ENCODE results near the gene NCOA5. TPM values are rescaled to one million over a fixed set of nuclear protein-coding genes. Genes with fewer than 3 reads are reported as not detected.

NCOA5 gene
- total and polyA plus RNA-seq, 9 of the 15 experiments (the other 6 are each of a cell fraction or from before 2014, with no cell fraction given): 3.9 to 22.8 (median 13.8) TPM

- no peak for ATAC-seq
- POLR2A ChIA-PET: interaction anchor here (0.6 to 3.4 kb wide), 5 partner anchors 8 to 1430 kb away, joined by 3 to 18 read pairs (median 3); no protein-coding TSS in a partner anchor
- peaks cover 32% of the 10 kb centered on the region; the same call in 2 of the 3 replicates for H3K36me3 ChIP-seq (ENCODE audit: control insufficient read depth, insufficient read depth, low read length)
Measured at GRCh38 chr20:46076806-46077205, 13.0 kb downstream of the NCOA5 start.

GRCh38 chr20:46074006-46074405 is 15.8 kb downstream of the NCOA5 start:
- Histone ChIP-seq H4K20me1 (replicated peaks; ENCODE audit: control insufficient read depth, insufficient read depth, low read length) (no peaks in the 10 kb centered on the region), H3K9ac (ENCODE audit: insufficient read depth in 1 of 2, low read depth in 2 of 2, low read length in 2 of 2) (no peak overlapping the region), H3K27me3 (ENCODE audit: control insufficient read depth in 2 of 2, insufficient read depth in 2 of 2, low read length in 2 of 2) (no peaks in the 10 kb centered on the region), H3K4me2 (ENCODE audit: insufficient read depth, low read length) (no peak overlapping the region), H2AFZ (ENCODE audit: low read depth, low read length) (no peak overlapping the region), H3K9me1 (ENCODE audit: control insufficient read depth, insufficient read depth, low read length) (peaks cover 4% of the 10 kb centered on the region), H3K27ac (ENCODE audit: extremely low read depth, low read depth, low read length) (no peak overlapping the region), H3K4me1 (replicated peaks in 1 of 2; ENCODE audit: control insufficient read depth in 2 of 2, insufficient read depth in 2 of 2, low read length in 2 of 2) (no peaks in the 10 kb centered on the region), H3K79me2 (ENCODE audit: control insufficient read depth, insufficient read depth, low read length) (0 out of 3 replicates have a peak, but pooled peaks cover under 1% of the 10 kb centered on the region), H3K9me3 (replicated peaks; ENCODE audit: control insufficient read depth, insufficient read depth, low read depth, low read length) (no peaks in the 10 kb centered on the region), H3K4me3 (no peak overlapping the region), H3K36me3 (ENCODE audit: control insufficient read depth, insufficient read depth, low read length) (peaks cover 38% of the 10 kb centered on the region; the same call in 2 of the 3 replicates)
- WGBS (ENCODE audit: insufficient coverage, low coverage, missing lambda C conversion rate): 47% methylated on average over 3 of the region's 3 CpGs
- BruUV-seq (replicated peaks): no TSS peak
- intact Hi-C loops (cut with micrococcal nuclease) (no loop called here), in situ Hi-C loops (cut with MboI) (no loop called here)
- FAIRE-seq (no peak), DNase-seq (ENCODE audit: extremely low read depth in 1 of 4, low spot score in 3 of 4) (no peak), ATAC-seq (no peak)
- POLR2A ChIA-PET: interaction anchor here (0.8 kb wide), 1 partner anchor 21 kb away, joined by 3 read pairs; no protein-coding TSS in a partner anchor
- CTCF ChIA-PET (ENCODE audit: low intra/inter-chr PET ratio): no interaction called here
- TF ChIP-seq TCF3 (CRISPR knock-in tag; IDR thresholded peaks at IDR 0.05) (no peak), SREBF2 (CRISPR knock-in tag; IDR thresholded peaks at IDR 0.05) (no peak), ZFP1 (CRISPR knock-in tag; IDR thresholded peaks at IDR 0.05) (no peak), MAFF (IDR thresholded peaks at IDR 0.05; ENCODE audit: low read length) (no peak), ZFX (CRISPR knock-in tag; IDR thresholded peaks at IDR 0.05) (no peak)

More at GRCh38 chr20:46076806-46077205, 13.0 kb downstream of the NCOA5 start:
- H3K27ac ChIP-seq (ENCODE audit: extremely low read depth, low read depth, low read length): no peak overlapping the region
- H3K27me3 ChIP-seq (ENCODE audit: control insufficient read depth in 2 of 2, insufficient read depth in 2 of 2, low read length in 2 of 2): no peaks in the 10 kb centered on the region
- H3K79me2 ChIP-seq (ENCODE audit: control insufficient read depth, insufficient read depth, low read length): peaks cover 19% of the 10 kb centered on the region
- peaks cover 4% of the 10 kb centered on the region for H3K9me1 ChIP-seq (ENCODE audit: control insufficient read depth, insufficient read depth, low read length)
- DNase-seq (ENCODE audit: extremely low read depth in 1 of 4, low spot score in 3 of 4) (no peak), FAIRE-seq (no peak)
- no peaks in the 10 kb centered on the region for H3K9me3 ChIP-seq (replicated peaks; ENCODE audit: control insufficient read depth, insufficient read depth, low read depth, low read length)
- no peaks in the 10 kb centered on the region for H4K20me1 ChIP-seq (replicated peaks; ENCODE audit: control insufficient read depth, insufficient read depth, low read length)
- CTCF ChIA-PET (ENCODE audit: low intra/inter-chr PET ratio): no interaction called here
- intact Hi-C loops (cut with micrococcal nuclease) (no loop called here), in situ Hi-C loops (cut with MboI) (no loop called here)
- no peak overlapping the region for H3K4me3 ChIP-seq
- H3K4me2 ChIP-seq (ENCODE audit: insufficient read depth, low read length): no peak overlapping the region
- 78% methylated on average over 7 of the region's 7 CpGs for WGBS (ENCODE audit: insufficient coverage, low coverage, missing lambda C conversion rate)
- H3K4me1 ChIP-seq (replicated peaks in 1 of 2; ENCODE audit: control insufficient read depth in 2 of 2, insufficient read depth in 2 of 2, low read length in 2 of 2): no peaks in the 10 kb centered on the region
- BruUV-seq (replicated peaks): no TSS peak
- H3K9ac ChIP-seq (ENCODE audit: insufficient read depth in 1 of 2, low read depth in 2 of 2, low read length in 2 of 2): no peak overlapping the region
- H2AFZ ChIP-seq (ENCODE audit: low read depth, low read length): no peak overlapping the region
- TF ChIP-seq SOX6 (IDR thresholded peaks at IDR 0.05) (no peak), SP2 (IDR thresholded peaks at IDR 0.05; ENCODE audit: extremely low read depth, low read depth, low read length, poor library complexity, severe bottlenecking) (no peak), ILF3 (IDR thresholded peaks at IDR 0.05; ENCODE audit: borderline replicate concordance) (no peak), RBFOX2 (IDR thresholded peaks at IDR 0.05; ENCODE audit: low read depth, low read length) (no peak), ZNF197 (CRISPR knock-in tag; IDR thresholded peaks at IDR 0.05; ENCODE audit: low read depth) (no peak), SAP30 (IDR thresholded peaks at IDR 0.05; ENCODE audit: borderline replicate concordance, insufficient read depth, low read depth, low read length, poor library complexity, severe bottlenecking) (no peak), TAF9B (IDR thresholded peaks at IDR 0.05; ENCODE audit: partially characterized antibody) (no peak), NFYB (IDR thresholded peaks at IDR 0.05; ENCODE audit: extremely low read depth, insufficient read length) (no peak)
